Measurements from ENCODE around the gene EFNA1. TPM values are rescaled to one million over a fixed set of nuclear protein-coding genes. Genes with fewer than 3 reads are reported as not detected.

Gene EFNA1
- total RNA-seq, 1 experiment from 2014 or later: 1.0 TPM

DNA sequence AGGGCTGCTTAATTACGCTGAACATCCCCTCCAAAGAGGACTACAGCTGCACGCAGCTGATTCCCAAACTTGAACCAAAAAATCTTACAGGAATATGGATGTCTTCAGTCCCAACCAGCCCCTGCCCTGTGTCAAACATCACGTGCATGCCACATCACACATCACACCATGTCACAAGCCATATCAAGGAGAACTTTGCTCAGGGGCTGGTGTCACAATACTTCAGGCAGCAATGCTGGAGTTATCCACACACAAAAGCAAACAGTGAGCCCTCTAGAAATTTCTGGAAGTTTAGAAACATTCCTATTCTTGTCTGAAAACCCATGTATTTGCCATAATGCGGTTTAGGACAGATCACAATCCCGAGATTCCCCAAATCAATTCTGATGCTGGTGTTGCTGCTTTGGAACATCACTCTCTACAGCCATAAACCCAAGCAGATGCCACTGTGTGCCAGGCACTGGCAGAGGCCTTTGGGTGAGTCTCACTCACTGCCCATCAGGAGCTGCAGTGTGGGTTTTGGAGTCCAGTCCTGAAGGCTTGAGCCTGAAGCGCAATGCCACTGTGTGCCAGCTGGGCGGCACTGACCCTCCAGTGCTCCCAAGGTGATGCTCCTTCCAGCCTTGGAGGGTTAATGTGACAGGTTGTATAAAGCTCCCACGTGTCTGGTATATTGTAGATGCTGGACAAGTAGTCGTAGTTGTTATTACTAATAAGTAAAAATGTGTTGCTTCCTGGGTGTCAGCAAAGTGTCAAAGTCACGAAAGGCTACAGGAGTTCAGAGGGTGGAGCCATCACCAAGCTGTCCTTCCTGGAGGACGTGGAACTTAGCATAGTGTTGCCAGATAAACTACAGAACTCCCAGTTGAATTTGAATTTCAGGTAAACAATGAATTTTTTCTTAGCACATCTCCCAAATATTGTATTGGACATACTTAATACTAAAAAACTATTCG is 20.1 kb upstream of the EFNA1 start:
- no peaks in the 10 kb centered on the region for H3K36me3 ChIP-seq (ENCODE audit: insufficient read depth, low read length, poor library complexity, severe bottlenecking)
- no peaks in the 10 kb centered on the region for H3K27me3 ChIP-seq (replicated peaks; ENCODE audit: insufficient read depth, low read depth, low read length, poor library complexity)
- TF ChIP-seq EZH2 (IDR thresholded peaks at IDR 0.05; ENCODE audit: borderline replicate concordance, low read depth, low read length, poor library complexity, severe bottlenecking): no peak
- TF ChIP-seq, protein P1, sequence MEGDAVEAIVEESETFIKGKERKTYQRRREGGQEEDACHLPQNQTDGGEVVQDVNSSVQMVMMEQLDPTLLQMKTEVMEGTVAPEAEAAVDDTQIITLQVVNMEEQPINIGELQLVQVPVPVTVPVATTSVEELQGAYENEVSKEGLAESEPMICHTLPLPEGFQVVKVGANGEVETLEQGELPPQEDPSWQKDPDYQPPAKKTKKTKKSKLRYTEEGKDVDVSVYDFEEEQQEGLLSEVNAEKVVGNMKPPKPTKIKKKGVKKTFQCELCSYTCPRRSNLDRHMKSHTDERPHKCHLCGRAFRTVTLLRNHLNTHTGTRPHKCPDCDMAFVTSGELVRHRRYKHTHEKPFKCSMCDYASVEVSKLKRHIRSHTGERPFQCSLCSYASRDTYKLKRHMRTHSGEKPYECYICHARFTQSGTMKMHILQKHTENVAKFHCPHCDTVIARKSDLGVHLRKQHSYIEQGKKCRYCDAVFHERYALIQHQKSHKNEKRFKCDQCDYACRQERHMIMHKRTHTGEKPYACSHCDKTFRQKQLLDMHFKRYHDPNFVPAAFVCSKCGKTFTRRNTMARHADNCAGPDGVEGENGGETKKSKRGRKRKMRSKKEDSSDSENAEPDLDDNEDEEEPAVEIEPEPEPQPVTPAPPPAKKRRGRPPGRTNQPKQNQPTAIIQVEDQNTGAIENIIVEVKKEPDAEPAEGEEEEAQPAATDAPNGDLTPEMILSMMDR (conservative IDR thresholded peaks at IDR 0.05; ENCODE audit: low read depth, low read length): no peak
- H3K4me1 ChIP-seq (ENCODE audit: insufficient read depth, low read length, poor library complexity, severe bottlenecking): no peaks in the 10 kb centered on the region
- no TSS peak for BruUV-seq (replicated peaks)
- no peaks in the 10 kb centered on the region for H3K9me3 ChIP-seq (ENCODE audit: low read depth, low read length, poor library complexity, severe bottlenecking)
- no peak overlapping the region for H3K27ac ChIP-seq (ENCODE audit: low read depth, low read length, poor library complexity, severe bottlenecking)
- ChIA-PET POLR2A (ENCODE audit: low non-redundant PET) (interaction anchor here (0.5 kb wide), 1 partner anchor 268 kb away, joined by 3 read pairs; no protein-coding TSS in a partner anchor), CTCF (no interaction called here)
- DNase-seq (ENCODE audit: low spot score): no peak
- no peak overlapping the region for H3K4me3 ChIP-seq (ENCODE audit: low read depth, low read length, poor library complexity, severe bottlenecking)
- intact Hi-C loops (cut with micrococcal nuclease; ENCODE audit: unreplicated experiment): no loop called here

DNA sequence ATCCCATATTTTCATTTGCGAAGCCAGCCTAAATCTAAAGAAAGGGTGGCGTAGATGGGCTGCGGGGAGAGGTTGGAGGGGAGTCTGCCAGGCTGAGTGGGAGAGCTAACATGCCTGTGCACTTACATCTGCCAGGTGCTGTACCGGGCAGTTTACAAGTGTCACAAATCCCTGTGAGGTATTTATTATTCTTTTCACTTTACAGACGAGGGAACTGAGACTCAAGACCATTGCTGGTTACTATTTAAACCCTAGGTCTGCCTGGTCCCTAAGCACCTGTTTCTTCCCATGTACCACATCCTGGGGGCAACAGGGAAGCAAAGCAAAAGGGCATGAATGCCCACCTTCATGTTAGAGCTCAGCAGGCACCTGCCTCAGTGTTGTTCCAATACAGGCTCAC is 19.4 kb upstream of the EFNA1 start:
- no peaks in the 10 kb centered on the region for H3K27me3 ChIP-seq (replicated peaks; ENCODE audit: insufficient read depth, low read depth, low read length, poor library complexity)
- no peak overlapping the region for H3K27ac ChIP-seq (ENCODE audit: low read depth, low read length, poor library complexity, severe bottlenecking)
- DNase-seq (ENCODE audit: low spot score): no peak
- CTCF ChIA-PET: no interaction called here
- no peaks in the 10 kb centered on the region for H3K36me3 ChIP-seq (ENCODE audit: insufficient read depth, low read length, poor library complexity, severe bottlenecking)
- no peaks in the 10 kb centered on the region for H3K9me3 ChIP-seq (ENCODE audit: low read depth, low read length, poor library complexity, severe bottlenecking)
- TF ChIP-seq, protein P1 (conservative IDR thresholded peaks at IDR 0.05; ENCODE audit: low read depth, low read length): no peak
- no peak for TF ChIP-seq EZH2 (IDR thresholded peaks at IDR 0.05; ENCODE audit: borderline replicate concordance, low read depth, low read length, poor library complexity, severe bottlenecking)
- no peaks in the 10 kb centered on the region for H3K4me1 ChIP-seq (ENCODE audit: insufficient read depth, low read length, poor library complexity, severe bottlenecking)
- intact Hi-C loops (cut with micrococcal nuclease; ENCODE audit: unreplicated experiment): no loop called here
- BruUV-seq (replicated peaks): no TSS peak
- POLR2A ChIA-PET (ENCODE audit: low non-redundant PET): interaction anchor here (0.5 kb wide), 1 partner anchor 269 kb away, joined by 3 read pairs; no protein-coding TSS in a partner anchor
- H3K4me3 ChIP-seq (ENCODE audit: low read depth, low read length, poor library complexity, severe bottlenecking): no peak overlapping the region

- CTCF ChIA-PET: no interaction called here
- intact Hi-C loops (cut with micrococcal nuclease; ENCODE audit: unreplicated experiment): no loop called here
- TF ChIP-seq, protein P1 (conservative IDR thresholded peaks at IDR 0.05; ENCODE audit: low read depth, low read length): no peak
- TF ChIP-seq EZH2 (IDR thresholded peaks at IDR 0.05; ENCODE audit: borderline replicate concordance, low read depth, low read length, poor library complexity, severe bottlenecking): no peak
- Histone ChIP-seq H3K27me3 (replicated peaks; ENCODE audit: insufficient read depth, low read depth, low read length, poor library complexity) (no peaks in the 10 kb centered on the region), H3K4me3 (ENCODE audit: low read depth, low read length, poor library complexity, severe bottlenecking) (no peak overlapping the region), H3K36me3 (ENCODE audit: insufficient read depth, low read length, poor library complexity, severe bottlenecking) (no peaks in the 10 kb centered on the region), H3K9me3 (ENCODE audit: low read depth, low read length, poor library complexity, severe bottlenecking) (no peaks in the 10 kb centered on the region), H3K4me1 (ENCODE audit: insufficient read depth, low read length, poor library complexity, severe bottlenecking) (no peaks in the 10 kb centered on the region), H3K27ac (ENCODE audit: low read depth, low read length, poor library complexity, severe bottlenecking) (no peak overlapping the region)
- POLR2A ChIA-PET (ENCODE audit: low non-redundant PET): no interaction called here
- no TSS peak for BruUV-seq (replicated peaks)
- no peak for DNase-seq (ENCODE audit: low spot score)
Observed at GRCh38 chr1:155110381-155110780, 17.3 kb upstream of the EFNA1 start.
